NT2/D1 (cell line): ENCODE measurements around the gene ACIN1.

Experiments
- YY1 ChIP-seq: IDR thresholded peaks from 2 replicates; pipeline ENCODE4 v1.6.1; 2011; ENCODE audit not compliant: insufficient read length, insufficient read depth
- ZNF274 ChIP-seq: IDR thresholded peaks from 2 replicates; pipeline ENCODE4 v1.6.1; 2011; ENCODE audit warnings: mild to moderate bottlenecking, low read depth, low read length

DNA sequence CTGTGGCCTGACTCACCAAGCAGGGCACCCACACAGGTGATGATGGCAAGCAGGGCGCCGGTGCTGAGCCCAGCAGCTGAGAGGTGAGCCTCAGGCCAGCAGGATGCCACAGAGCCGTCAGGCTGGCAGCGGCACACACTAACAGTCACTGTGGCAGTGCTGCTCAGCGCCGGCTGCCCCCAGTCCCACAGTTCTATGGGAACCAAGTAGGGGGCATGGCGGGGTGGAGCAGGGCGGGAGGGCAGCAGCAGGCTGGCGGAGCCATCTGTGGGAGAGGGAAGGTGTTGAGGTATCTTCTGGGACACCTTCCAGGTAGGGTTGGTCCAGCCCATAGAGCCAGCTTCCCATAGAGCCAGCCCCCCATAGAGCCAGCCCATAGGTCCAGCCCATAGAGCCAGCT is 45.9 kb downstream of the ACIN1 start:
- TF ChIP-seq ZNF274 (no peak), YY1 (no peak)
